Vagina (tissue), 2 donors: ENCODE data around the gene PLCB3. TPM values are rescaled to one million over a fixed set of nuclear protein-coding genes. Genes with fewer than 3 reads are reported as not detected.

Source experiments
- DNase-seq, 2 donors: peaks; one replicate each; pipeline ENCODE4 v3.0.0-alpha.2; 2017; ENCODE audit errors: extremely low spot score in 2 of 2
- H3K27ac ChIP-seq: fragments of 200-600 bp; sonication (generic); one replicate; pipeline ENCODE4 v1.5.1; 2019
- H3K27me3 ChIP-seq: fragments of 200-600 bp; sonication (generic); one replicate; pipeline ENCODE4 v1.5.1; 2019
- H3K36me3 ChIP-seq, 2 donors: fragments of 200-600 bp; sonication (generic); one replicate each; pipeline ENCODE4 v1.5.1; 2017 to 2019
- H3K4me1 ChIP-seq: fragments of 200-600 bp; sonication (generic); one replicate; pipeline ENCODE4 v1.5.1; 2019
- H3K4me3 ChIP-seq, 2 donors: fragments of 200-600 bp; sonication (generic); 1 replicate in 1 of 2; 2 replicates in 1 of 2; pipeline ENCODE4 v1.5.1; 2016 to 2019
- H3K9me3 ChIP-seq: fragments of 200-600 bp; sonication (generic); one replicate; pipeline ENCODE4 v1.5.1; 2019
- POLR2A ChIP-seq, 2 donors: fragments of 450-650 bp; IDR thresholded peaks; one replicate each; pipeline ENCODE4 v1.6.1; 2017; ENCODE audit warnings: antibody characterized with exemption in 2 of 2, mild to moderate bottlenecking in 2 of 2, moderate library complexity in 2 of 2
- POLR2AphosphoS5 ChIP-seq, 2 donors: sonication (generic); formaldehyde crosslinking; IDR thresholded peaks; one replicate each; pipeline ENCODE4 v1.9.0; 2017; ENCODE audit warnings: antibody characterized with exemption in 2 of 2, mild to moderate bottlenecking in 2 of 2, low read depth in 1 of 2; ENCODE audit not compliant: insufficient read depth in 1 of 2
- intact Hi-C: fragments of 100-400 bp; cut with DNase I; formaldehyde crosslinking; loops from one replicate; pipeline ENCODE4 v1.15.1; 2023
- total RNA-seq: library from RNA; depleted of rRNA; stranded (reverse); fragments of >200 nt; gene quantifications from one replicate; pipeline ENCODE4 v1.2.3, GENCODE V29; 2016
- TF ChIP-seq, protein P1 (sequence below), 3 experiments: fragments of 450-650 bp in 2 of 3; fragments of 200-600 bp in 1 of 3; sonication (generic) in 1 of 3; IDR thresholded peaks; one replicate each; pipeline ENCODE4 v1.5.1; 2017 to 2019; ENCODE audit warnings: antibody characterized with exemption in 3 of 3, mild to moderate bottlenecking in 2 of 3, moderate library complexity in 2 of 3

Gene PLCB3
- total RNA-seq, 1 donor from 2014 or later: 33.1 TPM

GRCh38 chr11:64266339-64266738 lies 15.0 kb downstream of the PLCB3 start:
- H3K4me3 ChIP-seq: no peak overlapping the region
- no peaks in the 10 kb centered on the region for H3K9me3 ChIP-seq
- DNase-seq: no peak
- no peak overlapping the region for H3K27ac ChIP-seq
- TF ChIP-seq, protein P1, sequence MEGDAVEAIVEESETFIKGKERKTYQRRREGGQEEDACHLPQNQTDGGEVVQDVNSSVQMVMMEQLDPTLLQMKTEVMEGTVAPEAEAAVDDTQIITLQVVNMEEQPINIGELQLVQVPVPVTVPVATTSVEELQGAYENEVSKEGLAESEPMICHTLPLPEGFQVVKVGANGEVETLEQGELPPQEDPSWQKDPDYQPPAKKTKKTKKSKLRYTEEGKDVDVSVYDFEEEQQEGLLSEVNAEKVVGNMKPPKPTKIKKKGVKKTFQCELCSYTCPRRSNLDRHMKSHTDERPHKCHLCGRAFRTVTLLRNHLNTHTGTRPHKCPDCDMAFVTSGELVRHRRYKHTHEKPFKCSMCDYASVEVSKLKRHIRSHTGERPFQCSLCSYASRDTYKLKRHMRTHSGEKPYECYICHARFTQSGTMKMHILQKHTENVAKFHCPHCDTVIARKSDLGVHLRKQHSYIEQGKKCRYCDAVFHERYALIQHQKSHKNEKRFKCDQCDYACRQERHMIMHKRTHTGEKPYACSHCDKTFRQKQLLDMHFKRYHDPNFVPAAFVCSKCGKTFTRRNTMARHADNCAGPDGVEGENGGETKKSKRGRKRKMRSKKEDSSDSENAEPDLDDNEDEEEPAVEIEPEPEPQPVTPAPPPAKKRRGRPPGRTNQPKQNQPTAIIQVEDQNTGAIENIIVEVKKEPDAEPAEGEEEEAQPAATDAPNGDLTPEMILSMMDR (IDR thresholded peaks at IDR 0.05): no peak
- TF ChIP-seq POLR2AphosphoS5 (IDR thresholded peaks at IDR 0.05; ENCODE audit: insufficient read depth in 1 of 2, low read depth in 1 of 2): no peak
- TF ChIP-seq POLR2A (IDR thresholded peaks at IDR 0.05): no peak
- intact Hi-C loops: no loop called here
- H3K36me3 ChIP-seq: peaks cover 0 to 46% of the 10 kb centered on the region in 2 donors
- peaks cover 21% of the 10 kb centered on the region for H3K4me1 ChIP-seq
- no peaks in the 10 kb centered on the region for H3K27me3 ChIP-seq

- Histone ChIP-seq H3K36me3 (peaks cover 0 to 38% of the 10 kb centered on the region in 2 donors), H3K9me3 (no peaks in the 10 kb centered on the region), H3K27me3 (no peaks in the 10 kb centered on the region), H3K27ac (peak overlapping the region; percentile 98), H3K4me3 (no peak overlapping the region), H3K4me1 (peaks cover 31% of the 10 kb centered on the region)
- intact Hi-C loops: no loop called here
- DNase-seq: no peak
- TF ChIP-seq POLR2A (IDR thresholded peaks at IDR 0.05) (no peak), POLR2AphosphoS5 (IDR thresholded peaks at IDR 0.05; ENCODE audit: insufficient read depth in 1 of 2, low read depth in 1 of 2) (no peak)
- TF ChIP-seq, protein P1 (IDR thresholded peaks at IDR 0.05): no peak
These were observed 16.0 kb downstream of the PLCB3 start for GRCh38 chr11:64267207-64267945.

DNA sequence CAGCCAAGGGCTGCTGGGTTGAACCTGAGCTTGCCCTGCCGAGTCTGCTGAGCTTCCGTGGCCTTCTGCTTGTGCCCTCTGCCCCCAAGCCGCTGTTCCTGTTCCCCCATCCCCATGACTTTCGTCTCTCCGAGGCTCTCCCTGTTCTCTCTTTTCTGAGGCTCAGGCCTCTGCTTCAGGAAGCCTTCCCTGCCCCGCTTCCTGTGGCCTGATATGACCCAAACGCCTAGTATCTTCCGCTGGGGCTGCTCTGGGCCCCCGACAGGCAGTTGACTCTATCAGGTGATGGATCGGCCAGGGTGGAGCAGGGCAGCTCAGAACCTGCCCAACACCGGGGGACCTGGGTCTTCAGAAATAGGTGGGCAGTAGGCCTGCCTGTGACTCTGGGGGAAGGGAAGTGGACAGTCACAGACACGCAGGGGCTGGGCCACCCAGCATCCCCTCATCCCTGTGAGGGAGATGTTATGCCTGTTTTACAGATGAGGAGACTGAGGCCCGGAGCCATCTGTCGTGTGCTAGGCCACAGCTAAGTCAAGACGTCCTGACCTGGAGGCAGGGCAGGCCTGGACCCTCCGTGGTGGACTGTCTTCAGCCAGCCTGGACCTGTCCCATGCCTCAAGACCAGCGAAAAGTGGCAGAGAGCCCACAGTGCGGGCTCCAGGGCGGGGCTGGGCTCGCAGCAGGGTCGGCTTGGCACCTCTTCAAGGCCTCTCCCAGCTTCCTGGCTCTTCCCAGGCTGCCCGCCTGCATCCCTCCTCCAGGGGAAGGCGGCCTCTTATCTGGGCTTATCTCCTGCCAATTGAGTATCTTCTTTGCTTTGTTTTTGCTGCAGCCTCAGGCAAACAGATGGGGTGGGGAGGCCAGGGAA lies 16.9 kb downstream of the PLCB3 start:
- no peak for DNase-seq
- no peaks in the 10 kb centered on the region for H3K27me3 ChIP-seq
- peak overlapping the region; percentile 87 to 92 for H3K4me3 ChIP-seq
- H3K4me1 ChIP-seq: peaks cover 33% of the 10 kb centered on the region
- peak overlapping the region; percentile 98 for H3K27ac ChIP-seq
- H3K36me3 ChIP-seq: peaks cover 0 to 29% of the 10 kb centered on the region in 2 donors
- H3K9me3 ChIP-seq: no peaks in the 10 kb centered on the region
- intact Hi-C loops: no loop called here
- TF ChIP-seq, protein P1 (IDR thresholded peaks at IDR 0.05): no peak
- TF ChIP-seq POLR2AphosphoS5 (IDR thresholded peaks at IDR 0.05; ENCODE audit: insufficient read depth in 1 of 2, low read depth in 1 of 2) (no peak), POLR2A (IDR thresholded peaks at IDR 0.05) (no peak)

GRCh38 chr11:64268893-64269539 lies 17.7 kb downstream of the PLCB3 start:
- TF ChIP-seq POLR2AphosphoS5 (IDR thresholded peaks at IDR 0.05; ENCODE audit: insufficient read depth in 1 of 2, low read depth in 1 of 2) (peak in 1 of 2 donors; percentile 2), POLR2A (IDR thresholded peaks at IDR 0.05) (no peak)
- Histone ChIP-seq H3K27me3 (no peaks in the 10 kb centered on the region), H3K4me1 (peaks cover 33% of the 10 kb centered on the region), H3K9me3 (no peaks in the 10 kb centered on the region), H3K27ac (peak overlapping the region; percentile 98), H3K36me3 (peaks cover 0 to 23% of the 10 kb centered on the region in 2 donors), H3K4me3 (peak overlapping the region; percentile 87 to 92)
- no peak for DNase-seq
- intact Hi-C loops: no loop called here
